Activated CD8-positive, alpha-beta memory T cell treated with anti-CD3 and anti-CD28 coated beads, Interleukin-2, amount 50 U/mL, for 1 hour (primary cell): Measurements from ENCODE around the gene KCNG2.

Experiments
- DNase-seq: peaks from one replicate; pipeline ENCODE4 v3.0.0-alpha.2; 2020; ENCODE audit errors: extremely low read depth

Gene KCNG2

GRCh38 chr18:79768745-79769144 lies 29.0 kb upstream of the KCNG2 start:
- DNase-seq = no peak

- DNase-seq = no peak
Observed at GRCh38 chr18:79769698-79770500, 27.8 kb upstream of the KCNG2 start.

- DNase-seq = no peak
Observed at GRCh38 chr18:79770501-79770815, 27.3 kb upstream of the KCNG2 start.

GRCh38 chr18:79770826-79771225 lies 26.9 kb upstream of the KCNG2 start:
- DNase-seq = no peak

GRCh38 chr18:79771446-79772107 lies 26.2 kb upstream of the KCNG2 start:
- no peak for DNase-seq

GRCh38 chr18:79772108-79772864 lies 25.5 kb upstream of the KCNG2 start:
- DNase-seq = no peak

GRCh38 chr18:79772865-79773696 lies 24.7 kb upstream of the KCNG2 start:
- no peak for DNase-seq

- no peak for DNase-seq
Observed at GRCh38 chr18:79774111-79774510, 23.6 kb upstream of the KCNG2 start.

- DNase-seq = no peak
Observed at GRCh38 chr18:79775441-79776221, 22.1 kb upstream of the KCNG2 start.

- no peak for DNase-seq
Observed at GRCh38 chr18:79776674-79777073, 21.1 kb upstream of the KCNG2 start.

- DNase-seq = no peak
Observed at GRCh38 chr18:79778291-79778791, 19.4 kb upstream of the KCNG2 start.

GRCh38 chr18:79779021-79779699 lies 18.6 kb upstream of the KCNG2 start:
- no peak for DNase-seq

- no peak for DNase-seq
Observed at GRCh38 chr18:79779700-79780190, 18.0 kb upstream of the KCNG2 start.

GRCh38 chr18:79780547-79780946 lies 17.2 kb upstream of the KCNG2 start:
- DNase-seq = no peak

- DNase-seq = no peak
Observed at GRCh38 chr18:79781331-79781941, 16.3 kb upstream of the KCNG2 start.

GRCh38 chr18:79782566-79783308 lies 15.0 kb upstream of the KCNG2 start:
- DNase-seq = no peak

- no peak for DNase-seq
Observed at GRCh38 chr18:79784071-79784913, 13.4 kb upstream of the KCNG2 start.
